NCI-H2227 treated with DMSO at 0.1 percent for 48 hours (cell line): ENCODE measurements around the gene ZBTB7C.

Experiments
- DNase-seq: peaks from one replicate; lab custom pipeline; 2025; lab: John Stamatoyannopoulos, UW

ZBTB7C gene

DNA sequence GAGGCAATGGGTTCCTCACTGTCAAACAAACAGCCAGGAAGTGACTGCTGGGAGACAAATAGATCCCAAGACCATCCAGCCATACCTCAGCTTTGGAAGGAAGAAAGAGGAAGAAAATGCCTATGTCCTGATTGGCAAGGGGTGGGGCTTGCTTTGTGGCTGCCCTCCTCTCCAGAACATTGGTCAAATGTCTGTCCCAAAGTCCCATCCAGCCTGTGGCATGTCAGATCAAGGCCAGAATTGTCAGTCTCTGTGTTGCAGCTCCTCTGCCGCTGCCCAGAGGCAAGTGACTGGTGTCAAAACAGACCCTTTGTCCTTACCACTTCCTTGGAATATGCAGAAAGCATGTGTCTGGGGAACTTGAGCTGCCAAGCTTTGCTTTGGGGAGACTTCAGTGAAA is 415.8 kb downstream of the ZBTB7C start:
- no peak for DNase-seq

DNA sequence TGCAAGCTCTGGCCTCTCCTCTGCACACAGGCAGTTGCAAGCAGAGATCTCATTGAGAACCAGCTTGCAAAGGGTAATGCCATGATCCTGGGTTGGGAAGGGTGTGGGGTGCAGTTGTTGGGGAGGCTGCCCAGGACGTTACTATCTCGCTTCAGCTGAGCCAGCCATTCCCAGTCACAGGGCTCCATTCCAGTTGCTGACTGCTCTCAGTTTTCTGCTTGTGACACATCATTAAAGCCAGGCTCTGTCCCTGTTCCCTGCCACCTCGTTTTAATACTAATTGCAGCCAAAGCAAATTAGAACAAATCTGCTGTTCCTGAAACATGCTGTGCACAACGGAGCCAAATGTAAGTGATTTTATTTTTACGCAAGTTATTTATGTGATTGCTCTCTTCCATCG is 416.2 kb downstream of the ZBTB7C start:
- DNase-seq = no peak

DNA sequence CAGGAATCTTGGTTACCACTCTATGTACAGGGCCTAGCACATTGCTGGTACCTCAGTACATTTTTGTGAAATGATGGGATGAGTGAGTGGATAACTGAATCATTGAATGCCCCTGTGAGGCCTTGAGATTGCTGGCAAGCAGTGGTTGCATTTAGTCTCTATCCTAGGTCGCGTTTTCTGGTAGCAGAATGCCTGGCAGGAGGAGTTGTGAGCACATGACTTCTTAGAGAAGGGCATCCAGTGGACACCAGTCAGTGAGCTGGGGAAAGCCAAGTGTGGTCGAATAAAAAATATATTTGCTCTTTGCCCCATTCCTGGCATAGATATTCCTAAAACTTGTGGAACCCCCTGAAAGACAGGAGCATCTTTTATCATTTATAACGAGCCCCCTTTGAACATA is 416.9 kb downstream of the ZBTB7C start:
- no peak for DNase-seq

DNA sequence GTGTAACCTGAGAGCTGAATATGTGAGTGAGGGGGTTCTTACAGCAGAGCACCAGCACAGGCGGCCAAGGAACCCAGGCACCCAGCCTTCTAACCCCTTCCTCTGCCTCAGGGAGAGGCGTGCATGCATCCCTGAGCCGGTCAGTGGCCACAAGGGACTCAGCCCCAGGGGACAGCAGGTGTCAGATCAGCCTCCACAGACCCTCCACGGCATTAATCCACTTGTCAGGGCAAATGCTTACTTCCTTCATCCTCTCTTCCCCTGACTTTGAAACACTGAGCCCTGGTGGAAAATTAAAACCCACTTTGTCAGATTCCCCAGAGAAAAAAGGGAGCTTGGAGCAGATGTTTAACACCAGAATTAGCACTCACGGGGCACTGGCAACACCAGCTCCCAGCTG is 418.2 kb downstream of the ZBTB7C start:
- DNase-seq = no peak

DNA sequence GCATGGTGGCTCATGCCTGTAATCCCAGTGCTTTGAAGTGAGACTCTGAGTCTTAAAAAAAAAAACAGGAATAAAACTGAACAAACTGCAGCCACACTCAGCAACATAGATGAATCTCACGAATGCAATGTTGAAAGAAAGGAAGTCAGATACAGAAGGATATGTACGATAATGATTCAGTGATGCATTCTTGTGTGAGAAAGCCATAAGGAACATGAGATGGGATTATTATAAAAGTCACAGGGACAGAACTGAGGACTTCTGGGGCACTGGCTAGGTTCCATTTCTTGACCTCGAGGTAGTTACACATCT is 421.8 kb downstream of the ZBTB7C start:
- no peak for DNase-seq

DNA sequence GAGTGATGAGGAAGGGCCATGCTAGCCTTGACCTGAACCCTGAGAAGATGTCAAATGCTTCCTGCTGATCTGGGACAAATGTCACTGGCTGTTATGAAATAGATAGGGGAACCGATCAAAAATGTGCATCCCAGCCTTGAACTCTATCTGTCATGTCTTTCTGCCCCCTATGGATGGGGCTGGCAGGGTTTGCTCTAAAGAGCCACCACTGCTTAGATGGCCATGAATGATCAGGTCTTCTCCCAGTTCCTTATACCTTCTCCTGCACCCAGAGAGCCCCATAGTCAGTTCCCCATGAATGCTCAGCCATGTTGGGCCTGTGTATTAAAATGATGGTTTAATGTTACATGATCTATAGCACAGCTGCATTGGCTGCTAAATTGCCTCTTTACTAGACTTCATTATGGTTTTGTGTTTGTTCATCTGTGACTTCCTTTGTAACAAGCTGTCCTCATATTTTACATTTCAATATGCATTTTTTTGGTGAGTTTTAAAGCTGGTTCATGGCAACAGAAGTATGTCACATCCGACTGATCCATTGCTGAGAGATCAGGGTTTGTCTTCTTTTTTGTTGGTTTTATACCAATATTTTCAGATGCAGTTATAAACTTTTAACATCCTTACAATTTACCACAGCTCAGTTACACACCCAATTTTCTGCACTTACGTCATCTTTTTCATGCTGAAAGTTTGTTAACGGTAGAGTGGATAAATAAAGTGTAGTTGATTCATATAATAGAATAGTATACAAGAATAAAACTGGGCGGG is 422.4 kb downstream of the ZBTB7C start:
- DNase-seq = no peak

DNA sequence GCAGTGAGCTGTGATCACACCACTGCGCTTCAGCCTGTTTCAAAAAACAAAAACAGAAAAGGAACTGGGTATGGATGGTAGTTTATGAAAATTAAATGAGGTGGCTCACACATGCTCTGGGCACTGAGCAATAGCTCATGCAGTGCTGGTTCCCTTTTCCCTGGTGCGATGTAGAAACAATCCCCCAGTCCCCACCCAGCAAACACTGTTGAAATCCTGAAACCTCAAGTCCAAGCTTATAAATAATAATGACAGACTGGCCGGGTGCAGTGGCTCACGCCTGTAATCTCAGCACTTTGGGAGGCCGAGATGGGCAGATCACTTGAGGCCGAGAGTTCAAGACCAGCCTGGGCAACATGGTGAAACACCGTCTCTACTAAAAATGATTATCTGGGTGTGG is 423.3 kb downstream of the ZBTB7C start:
- DNase-seq = no peak

DNA sequence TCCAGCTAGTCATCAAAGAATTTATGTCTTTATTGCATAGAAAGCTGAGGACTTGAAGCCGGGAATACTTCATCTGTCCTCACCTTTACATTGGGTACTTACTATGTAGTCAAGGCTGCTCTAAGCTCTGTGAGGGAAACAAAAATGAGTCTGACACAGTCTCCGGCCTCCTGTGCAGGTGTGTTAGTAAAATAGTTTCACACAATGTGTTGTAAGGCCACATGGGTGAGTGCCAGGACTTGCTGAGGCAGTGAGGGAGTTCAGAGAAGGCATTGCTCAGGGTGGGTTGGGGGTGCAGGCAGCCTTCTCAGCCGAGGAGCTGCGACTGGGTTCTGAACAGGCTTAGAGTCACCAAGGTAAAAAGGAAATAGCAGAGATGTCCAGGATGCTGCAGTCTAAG is 424.2 kb downstream of the ZBTB7C start:
- DNase-seq = no peak

DNA sequence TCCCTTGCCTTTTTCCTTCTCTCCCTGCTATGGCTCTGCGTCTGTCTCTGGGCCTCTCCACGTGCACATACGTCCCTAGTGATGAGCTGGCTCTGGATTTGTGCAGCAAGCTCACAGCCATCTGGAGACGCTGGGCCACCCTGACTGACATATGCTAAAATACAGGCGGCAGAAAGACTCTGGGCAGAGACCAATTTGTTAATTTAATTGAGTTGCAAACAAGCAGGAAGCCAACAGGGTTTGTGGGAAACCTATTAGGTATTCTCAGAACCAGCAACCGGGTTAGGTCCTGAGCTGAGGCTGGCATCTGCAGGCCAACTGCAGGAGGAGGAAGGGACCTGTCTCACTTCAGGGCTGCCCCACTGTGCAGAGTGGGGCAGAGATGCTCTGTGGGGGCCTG is 425.2 kb downstream of the ZBTB7C start:
- DNase-seq = no peak

DNA sequence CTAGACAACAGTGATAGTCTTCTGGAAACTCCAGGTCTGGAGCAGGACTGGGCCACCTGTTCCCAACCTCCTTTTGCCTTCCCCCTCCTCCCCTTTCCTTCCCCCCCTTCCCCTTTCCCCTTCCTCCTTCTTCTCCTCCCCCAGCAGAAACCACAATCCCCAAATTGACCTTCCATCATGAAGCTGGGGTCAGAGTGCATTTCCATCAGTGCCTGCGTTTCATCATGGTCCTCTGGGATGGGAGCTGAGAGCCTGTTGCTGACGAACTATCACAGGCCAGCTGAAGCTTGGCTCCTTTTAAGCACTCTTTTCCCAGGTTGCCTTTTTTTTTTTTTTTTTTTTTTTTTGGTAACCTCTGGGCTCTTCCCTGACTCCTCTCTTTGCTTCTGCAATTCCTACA is 426.1 kb downstream of the ZBTB7C start:
- DNase-seq = no peak

DNA sequence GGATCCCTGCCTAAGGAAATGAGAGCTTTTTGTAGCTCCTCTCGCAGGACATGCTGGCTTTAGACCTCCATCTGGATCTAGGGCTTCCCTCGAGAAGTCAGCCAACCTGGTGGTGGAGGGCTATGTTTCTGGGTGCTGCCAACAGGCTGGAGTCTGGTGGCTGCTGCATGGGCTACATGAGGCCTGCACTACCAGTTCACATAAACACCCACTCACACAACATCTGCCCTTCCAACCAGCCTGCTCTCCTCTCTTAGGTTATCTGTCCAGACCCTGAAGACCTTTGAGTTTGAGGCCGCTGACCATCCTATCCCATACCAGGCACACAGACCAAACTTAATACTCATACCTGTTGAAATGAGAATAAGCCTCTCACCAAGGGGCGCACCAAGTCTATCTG is 427.4 kb downstream of the ZBTB7C start:
- no peak for DNase-seq

DNA sequence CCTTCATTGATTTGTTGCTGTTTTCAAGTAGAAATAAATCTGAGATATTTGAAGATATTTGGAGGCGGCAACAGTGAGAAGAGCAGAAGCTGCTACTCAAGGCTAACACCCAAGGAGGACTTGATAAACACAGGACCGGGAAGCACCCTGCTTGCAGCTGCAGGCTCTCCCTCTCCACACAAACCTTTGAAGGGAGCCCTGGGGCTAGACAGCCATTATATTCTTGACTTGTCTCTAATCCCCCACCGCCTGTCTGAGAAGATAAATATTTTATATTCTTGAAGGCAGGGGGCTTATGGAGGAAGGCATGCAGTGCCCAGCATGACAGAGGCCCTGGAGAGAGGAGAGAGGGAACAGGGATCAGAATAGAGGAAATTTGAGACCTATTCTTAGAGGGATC is 427.9 kb downstream of the ZBTB7C start:
- DNase-seq = no peak

DNA sequence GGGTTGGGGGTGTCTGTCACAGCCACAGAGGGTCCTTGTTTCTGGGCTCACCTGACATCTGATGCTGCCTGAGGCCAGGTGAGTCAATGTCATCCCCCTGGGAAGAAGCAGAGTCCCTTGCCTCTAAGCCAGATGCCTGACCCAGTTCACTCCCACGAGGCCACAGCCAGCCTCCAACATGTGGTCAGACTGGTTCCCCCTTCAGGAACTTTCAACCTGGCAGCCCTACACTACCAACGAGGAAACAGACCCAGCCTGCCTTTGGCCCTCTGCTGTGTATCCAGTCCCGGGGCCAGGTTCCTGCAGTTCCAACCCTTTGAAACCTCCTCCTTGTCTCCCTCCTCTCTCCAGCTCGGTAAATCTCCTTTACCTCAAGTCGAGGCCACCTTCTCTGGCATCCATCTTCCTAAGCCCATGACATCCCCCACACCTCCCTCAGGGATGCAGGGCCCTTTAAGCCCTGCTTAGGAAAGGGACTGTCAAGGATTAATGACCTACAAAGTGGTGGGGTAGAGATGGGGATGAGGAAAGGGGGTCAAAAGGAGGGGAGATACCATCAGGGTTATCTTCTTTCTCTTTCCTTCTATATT is 429.5 kb downstream of the ZBTB7C start:
- DNase-seq = no peak

DNA sequence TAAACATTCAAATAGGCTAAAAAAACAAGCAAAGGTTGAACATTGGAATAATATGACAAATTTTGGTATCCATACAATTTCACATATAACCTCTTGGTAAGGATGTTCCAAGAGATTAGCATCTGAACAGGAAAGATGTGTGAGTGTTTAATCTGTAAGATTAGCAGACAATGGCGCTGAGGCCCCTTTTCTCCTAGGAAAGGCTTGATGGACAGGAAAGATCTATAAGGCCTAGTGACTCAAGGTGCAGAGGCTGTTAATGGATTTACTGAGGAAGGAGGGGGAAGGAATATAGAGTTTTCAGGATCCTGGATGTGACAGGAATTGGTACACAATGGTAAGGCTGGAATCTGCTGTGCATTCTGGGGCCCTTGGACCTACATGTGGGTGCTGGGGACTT is 430.6 kb downstream of the ZBTB7C start:
- no peak for DNase-seq

DNA sequence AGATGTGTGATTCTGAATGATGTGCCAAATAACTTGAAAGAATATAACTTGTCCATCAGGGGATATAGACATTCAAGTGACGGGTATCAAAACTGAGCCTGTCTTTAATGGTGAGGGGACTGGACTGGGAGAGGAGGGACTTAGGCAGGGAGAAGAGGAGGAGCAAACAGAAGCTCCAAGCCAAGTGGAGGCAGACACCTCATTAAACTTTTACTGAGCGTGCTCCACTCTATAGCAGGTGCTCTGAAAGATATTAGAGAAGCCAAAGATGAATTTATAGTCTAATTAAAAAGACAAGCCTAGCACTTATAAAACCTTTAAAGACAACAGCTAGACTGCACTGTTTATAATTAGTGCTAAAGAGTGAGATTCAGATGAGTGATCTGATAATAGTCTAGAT is 431.0 kb downstream of the ZBTB7C start:
- no peak for DNase-seq
